ENCODE data around the gene EFCAB11. TPM values are rescaled to one million over a fixed set of nuclear protein-coding genes. Genes with fewer than 3 reads are reported as not detected.

EFCAB11 gene
- polyA plus RNA-seq, 3 donors = 2.0 to 4.3 (median 2.1) TPM

GRCh38 chr14:89803542-89803941, 151.0 kb downstream of the EFCAB11 start:
- TF ChIP-seq CTCF (IDR thresholded peaks at IDR 0.05) = no peak
- H3K4me1 ChIP-seq (ENCODE audit: control insufficient read depth in 1 of 2, insufficient read depth in 2 of 2, low read length in 2 of 2) = no peaks in the 10 kb centered on the region
- intact Hi-C loops (cut with micrococcal nuclease) = no loop called here
- H3K9ac ChIP-seq (ENCODE audit: insufficient read depth, low read length, poor library complexity, severe bottlenecking) = no peak overlapping the region
- no peaks in the 10 kb centered on the region for H4K20me1 ChIP-seq (ENCODE audit: insufficient read depth, low read length)
- no peak overlapping the region for H3K4me3 ChIP-seq (replicated peaks in 1 of 3; ENCODE audit: low read depth in 2 of 3, low read length in 3 of 3)
- no peak for DNase-seq
- peaks cover 0 to 2% (median 1%) of the 10 kb centered on the region in 3 donors for H3K27me3 Mint-ChIP-seq (ENCODE audit: low read depth in 3 of 3)
- H3K27me3 ChIP-seq (ENCODE audit: control insufficient read depth in 2 of 2, insufficient read depth in 2 of 2, low read length in 2 of 2) = no peaks in the 10 kb centered on the region
- H3K79me2 ChIP-seq (ENCODE audit: insufficient read depth, low read length) = no peaks in the 10 kb centered on the region
- WGBS (ENCODE audit: insufficient coverage) = 97% methylated on average over 3 of the region's 5 CpGs
- no peak overlapping the region for H2AFZ ChIP-seq (ENCODE audit: insufficient read depth, low read depth, low read length, poor library complexity, severe bottlenecking)
- H3K4me3 Mint-ChIP-seq = no peak overlapping the region
- no peaks in the 10 kb centered on the region for H3K36me3 ChIP-seq (replicated peaks in 1 of 2; ENCODE audit: control insufficient read depth in 1 of 2, insufficient read depth in 2 of 2, low read length in 2 of 2)
- H3K27ac ChIP-seq (ENCODE audit: low read depth in 1 of 2, low read length in 2 of 2) = no peak overlapping the region
- H3K9me3 Mint-ChIP-seq = no peaks in the 10 kb centered on the region
- no peak overlapping the region for H3K4me2 ChIP-seq (replicated peaks; ENCODE audit: extremely low read depth, low read length, poor library complexity, severe bottlenecking)
- no peak overlapping the region for H3K27ac Mint-ChIP-seq
- no peaks in the 10 kb centered on the region for H3K4me1 Mint-ChIP-seq
- H3K9me3 ChIP-seq (replicated peaks in 1 of 2; ENCODE audit: control insufficient read depth in 1 of 2, insufficient read depth in 1 of 2, low read length in 2 of 2) = no peaks in the 10 kb centered on the region
- no peaks in the 10 kb centered on the region for H3K36me3 Mint-ChIP-seq

DNA sequence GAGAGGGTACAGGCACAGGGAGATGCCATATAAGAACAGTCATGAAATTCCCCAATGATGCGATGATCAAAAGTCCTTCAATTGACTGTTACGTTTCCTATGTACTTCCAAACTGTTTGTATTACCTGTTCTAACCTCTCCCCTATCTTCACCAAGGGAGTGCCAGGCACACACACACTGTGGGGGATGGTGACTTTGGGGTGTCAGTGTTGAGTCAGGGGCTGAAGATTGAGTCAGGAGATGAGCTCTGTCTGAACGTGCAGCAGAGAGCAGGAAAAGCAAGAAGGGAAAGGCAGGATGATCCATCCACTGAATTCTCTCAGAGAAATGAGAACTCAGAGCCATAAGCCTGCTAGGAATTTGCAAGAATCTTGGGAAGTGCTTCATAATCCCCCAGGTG, 153.4 kb downstream of the EFCAB11 start:
- no peaks in the 10 kb centered on the region for H3K27me3 ChIP-seq (ENCODE audit: control insufficient read depth in 2 of 2, insufficient read depth in 2 of 2, low read length in 2 of 2)

More for the DNA sequence above, 153.4 kb downstream of the EFCAB11 start:
- no peak overlapping the region for H3K4me3 ChIP-seq (replicated peaks in 1 of 3; ENCODE audit: low read depth in 2 of 3, low read length in 3 of 3)
- H3K4me1 ChIP-seq (ENCODE audit: control insufficient read depth in 1 of 2, insufficient read depth in 2 of 2, low read length in 2 of 2) = no peaks in the 10 kb centered on the region
- no peaks in the 10 kb centered on the region for H3K36me3 ChIP-seq (replicated peaks in 1 of 2; ENCODE audit: control insufficient read depth in 1 of 2, insufficient read depth in 2 of 2, low read length in 2 of 2)
- no peaks in the 10 kb centered on the region for H4K20me1 ChIP-seq (ENCODE audit: insufficient read depth, low read length)
- H2AFZ ChIP-seq (ENCODE audit: insufficient read depth, low read depth, low read length, poor library complexity, severe bottlenecking) = no peak overlapping the region
- intact Hi-C loops (cut with micrococcal nuclease) = no loop called here
- no peaks in the 10 kb centered on the region for H3K9me3 Mint-ChIP-seq
- H3K36me3 Mint-ChIP-seq = peaks cover 0 to 3% of the 10 kb centered on the region in 2 donors
- no peak overlapping the region for H3K27ac ChIP-seq (ENCODE audit: low read depth in 1 of 2, low read length in 2 of 2)
- H3K9me3 ChIP-seq (replicated peaks in 1 of 2; ENCODE audit: control insufficient read depth in 1 of 2, insufficient read depth in 1 of 2, low read length in 2 of 2) = no peaks in the 10 kb centered on the region
- no peaks in the 10 kb centered on the region for H3K4me1 Mint-ChIP-seq
- DNase-seq = no peak
- no peak for TF ChIP-seq CTCF (IDR thresholded peaks at IDR 0.05)
- H3K4me2 ChIP-seq (replicated peaks; ENCODE audit: extremely low read depth, low read length, poor library complexity, severe bottlenecking) = no peak overlapping the region
- H3K79me2 ChIP-seq (ENCODE audit: insufficient read depth, low read length) = no peaks in the 10 kb centered on the region
- H3K4me3 Mint-ChIP-seq = no peak overlapping the region
- WGBS (ENCODE audit: insufficient coverage) = 88% methylated on average over 1 of the region's 3 CpGs
- H3K9ac ChIP-seq (ENCODE audit: insufficient read depth, low read length, poor library complexity, severe bottlenecking) = no peak overlapping the region
- no peak overlapping the region for H3K27ac Mint-ChIP-seq
- peaks cover 0 to 2% (median 0%) of the 10 kb centered on the region in 3 donors for H3K27me3 Mint-ChIP-seq (ENCODE audit: low read depth in 3 of 3)
